Kidney (tissue), 14 donors: ENCODE measurements around the gene SBF2. TPM values are rescaled to one million over a fixed set of nuclear protein-coding genes. Genes with fewer than 3 reads are reported as not detected.
A peak's percentile ranks its signal among the peaks of the same experiment; 100 is the strongest.

Source experiments
- DNase-seq, 5 donors: peaks; one replicate each; pipeline ENCODE4 v3.0.0-alpha.2; 2013 to 2020
- FAIRE-seq: peaks from 2 replicates; lab custom pipeline; 2012; peaks lifted over from hg19 to GRCh38; lab: Jason Lieb, UNC
- H3K27ac ChIP-seq, 2 donors: one replicate each; pipeline ENCODE4 v1.7.0; 2013; ENCODE audit warnings: low read depth in 2 of 2, low read length in 2 of 2, inconsistent platforms in 1 of 2
- H3K27me3 ChIP-seq: one replicate; pipeline ENCODE4 v1.7.1; 2013; ENCODE audit warnings: low read length, inconsistent platforms; ENCODE audit not compliant: control insufficient read depth, insufficient read depth
- H3K36me3 ChIP-seq, 3 donors: one replicate each; pipeline versions ENCODE4 v1.7.0 to v1.7.1; 2013; ENCODE audit warnings: low read length in 3 of 3, control low read depth in 1 of 3, inconsistent platforms in 1 of 3; ENCODE audit not compliant: insufficient read depth in 3 of 3, control insufficient read depth in 2 of 3
- H3K4me1 ChIP-seq, 3 donors: one replicate each; pipeline versions ENCODE4 v1.7.0 to v1.7.1; 2013; ENCODE audit warnings: low read length in 3 of 3, inconsistent platforms in 1 of 3, low read depth in 1 of 3; ENCODE audit not compliant: control insufficient read depth in 2 of 3, insufficient read depth in 2 of 3
- H3K4me3 ChIP-seq, 3 donors: one replicate each; pipeline versions ENCODE4 v1.7.0 to v1.8.1; 2013; ENCODE audit warnings: low read length in 3 of 3, control low read depth in 1 of 3, inconsistent platforms in 1 of 3
- H3K9ac ChIP-seq, 3 donors: one replicate each; pipeline versions ENCODE4 v1.7.0 to v1.7.1; 2013; ENCODE audit warnings: low read length in 3 of 3, control low read depth in 1 of 3, inconsistent platforms in 1 of 3
- H3K9me3 ChIP-seq, 3 donors: one replicate each; pipeline versions ENCODE4 v1.7.0 to v1.7.1; 2013; ENCODE audit warnings: low read length in 3 of 3, control low read depth in 1 of 3, inconsistent platforms in 1 of 3; ENCODE audit not compliant: control insufficient read depth in 2 of 3, insufficient read depth in 1 of 3
- intact Hi-C: fragments of 100-400 bp; cut with DNase I; formaldehyde crosslinking; loops from one replicate; pipeline ENCODE4 v1.11.1; 2022
- polyA plus RNA-seq: library from polyadenylated mRNA; stranded (reverse); fragments of 350-450 nt; fragmentation: Illumina TruSeq; extraction: RNeasy Lipid Tissue Mini Kit (QIAGEN cat#74804); gene quantifications from one replicate; pipeline ENCODE4 v1.2.3, GENCODE V29; 2014; ENCODE audit warnings: low read depth, low replicate concordance; ENCODE audit not compliant: insufficient read depth
- total RNA-seq: library from RNA; stranded (reverse); fragmentation: NEBNext Ultra II Directional; extraction: Animal tissue kit (Norgen Biotek cat#: 25700); gene quantifications from one replicate; pipeline ENCODE4 v1.2.1, GENCODE V29; 2021
- TF ChIP-seq, protein P1 (sequence below): IDR thresholded peaks from 3 replicates; pipeline ENCODE4 v1.5.1; 2012; ENCODE audit warnings: mild to moderate bottlenecking, moderate library complexity, borderline replicate concordance; ENCODE audit not compliant: insufficient read depth; ENCODE audit errors: extremely low read depth
- donor health status: control.
- donor health status: control.
- donor health status: control.
- donor health status: control.
- donor health status: control.
- donor health status: DM: yes; HTN: yes; CAD: no.
- donor health status: Normal renal cell carcinoma (clear cell type).

The SBF2 gene
- total and polyA plus RNA-seq, 2 donors from 2014 or later = 13.1 to 55.4 TPM

GRCh38 chr11:9775398-9775779, 518.6 kb downstream of the SBF2 start:
- peak overlapping the region in 1 of 3 donors; percentile 16 for H3K4me3 ChIP-seq
- peaks cover 5 to 11% (median 5%) of the 10 kb centered on the region in 3 donors for H3K36me3 ChIP-seq
- intact Hi-C loops = no loop called here
- H3K27me3 ChIP-seq = no peaks in the 10 kb centered on the region
- peak overlapping the region; percentile 38 to 60 for H3K27ac ChIP-seq
- DNase-seq = no peak
- TF ChIP-seq, protein P1, sequence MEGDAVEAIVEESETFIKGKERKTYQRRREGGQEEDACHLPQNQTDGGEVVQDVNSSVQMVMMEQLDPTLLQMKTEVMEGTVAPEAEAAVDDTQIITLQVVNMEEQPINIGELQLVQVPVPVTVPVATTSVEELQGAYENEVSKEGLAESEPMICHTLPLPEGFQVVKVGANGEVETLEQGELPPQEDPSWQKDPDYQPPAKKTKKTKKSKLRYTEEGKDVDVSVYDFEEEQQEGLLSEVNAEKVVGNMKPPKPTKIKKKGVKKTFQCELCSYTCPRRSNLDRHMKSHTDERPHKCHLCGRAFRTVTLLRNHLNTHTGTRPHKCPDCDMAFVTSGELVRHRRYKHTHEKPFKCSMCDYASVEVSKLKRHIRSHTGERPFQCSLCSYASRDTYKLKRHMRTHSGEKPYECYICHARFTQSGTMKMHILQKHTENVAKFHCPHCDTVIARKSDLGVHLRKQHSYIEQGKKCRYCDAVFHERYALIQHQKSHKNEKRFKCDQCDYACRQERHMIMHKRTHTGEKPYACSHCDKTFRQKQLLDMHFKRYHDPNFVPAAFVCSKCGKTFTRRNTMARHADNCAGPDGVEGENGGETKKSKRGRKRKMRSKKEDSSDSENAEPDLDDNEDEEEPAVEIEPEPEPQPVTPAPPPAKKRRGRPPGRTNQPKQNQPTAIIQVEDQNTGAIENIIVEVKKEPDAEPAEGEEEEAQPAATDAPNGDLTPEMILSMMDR = no peak
- FAIRE-seq = no peak
- no peak overlapping the region for H3K9ac ChIP-seq
- no peaks in the 10 kb centered on the region for H3K9me3 ChIP-seq
- H3K4me1 ChIP-seq = peaks cover 0 to 7% (median 0%) of the 10 kb centered on the region in 3 donors

GRCh38 chr11:9774591-9775397, 519.2 kb downstream of the SBF2 start:
- H3K36me3 ChIP-seq = peaks cover 0 to 7% (median 2%) of the 10 kb centered on the region in 3 donors
- DNase-seq (no peak), FAIRE-seq (no peak)
- no peaks in the 10 kb centered on the region for H3K27me3 ChIP-seq
- TF ChIP-seq, protein P1 = no peak
- intact Hi-C loops = no loop called here
- no peaks in the 10 kb centered on the region for H3K9me3 ChIP-seq
- peak overlapping the region in 1 of 2 donors; percentile 34 for H3K27ac ChIP-seq
- H3K4me1 ChIP-seq = peaks cover 0 to 7% (median 0%) of the 10 kb centered on the region in 3 donors
- H3K4me3 ChIP-seq = no peak overlapping the region
- no peak overlapping the region for H3K9ac ChIP-seq

DNA sequence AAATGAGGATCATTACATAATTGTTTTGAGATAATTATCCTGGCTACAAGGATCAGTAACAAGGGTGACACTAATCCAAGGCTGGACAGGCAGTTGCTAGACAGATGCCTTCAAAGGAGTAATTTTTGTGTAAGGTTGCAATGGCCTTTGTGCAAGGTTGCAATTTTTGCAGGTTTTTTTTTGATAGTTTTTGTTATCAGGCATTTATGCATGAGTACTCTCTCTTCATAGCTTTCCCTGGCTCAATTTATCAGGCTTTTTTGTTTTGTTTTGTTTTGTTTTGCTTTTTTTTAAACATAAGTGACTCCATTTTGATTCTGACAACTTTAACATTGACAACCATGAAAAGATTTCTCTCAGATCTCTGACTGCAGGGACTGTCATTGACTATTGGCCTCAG, 519.9 kb downstream of the SBF2 start:
- Histone ChIP-seq H3K4me3 (no peak overlapping the region), H3K4me1 (peaks cover 0 to 7% (median 0%) of the 10 kb centered on the region in 3 donors), H3K9ac (no peak overlapping the region), H3K27ac (no peak overlapping the region), H3K27me3 (no peaks in the 10 kb centered on the region), H3K36me3 (no peaks in the 10 kb centered on the region), H3K9me3 (no peaks in the 10 kb centered on the region)
- intact Hi-C loops = no loop called here
- no peak for DNase-seq
- TF ChIP-seq, protein P1 = no peak
- no peak for FAIRE-seq
